ENCODE data around the gene CASKIN1.

The CASKIN1 gene

DNA sequence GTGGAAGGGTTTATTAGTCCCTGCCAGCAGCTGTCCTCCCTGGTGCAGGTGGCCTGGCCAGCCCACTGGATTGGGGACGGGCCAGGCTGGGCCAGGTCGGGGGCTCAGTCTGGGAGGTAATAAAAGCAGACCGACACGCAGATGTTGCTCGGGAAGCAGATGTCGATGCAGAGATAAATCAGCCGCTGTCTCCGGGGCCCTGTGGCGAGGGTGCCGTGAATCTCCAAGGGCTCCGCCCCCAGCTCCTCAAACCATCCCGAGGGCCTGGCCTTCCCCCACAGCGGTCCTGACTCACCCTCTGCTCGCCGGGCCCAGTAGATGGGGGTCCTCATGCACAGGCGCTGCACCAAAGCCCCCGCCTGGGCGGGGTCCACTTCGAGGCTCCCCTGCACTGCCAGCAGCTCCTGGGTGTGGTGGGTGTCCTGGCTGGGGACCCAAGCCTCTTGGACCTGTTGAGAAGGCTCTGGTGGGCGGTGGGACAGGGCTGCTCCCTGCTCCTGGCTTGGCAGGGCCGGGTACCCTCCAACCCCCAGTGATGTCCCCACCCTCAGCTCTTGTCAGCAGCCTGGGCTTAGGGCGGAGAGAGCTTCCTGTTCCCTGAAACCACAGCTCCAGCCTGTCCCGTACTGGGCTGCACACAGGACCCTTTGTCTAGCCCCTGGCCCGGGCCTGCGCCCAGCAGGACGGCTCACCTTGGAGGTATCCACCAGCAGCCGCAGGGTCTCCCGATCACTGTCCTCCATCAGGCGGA is 13.0 kb upstream of the CASKIN1 start:
- no peak for DNase-seq (ENCODE audit: low read depth)
- H3K4me3 ChIP-seq (ENCODE audit: low read depth, low read length), result no peak overlapping the region
- TF ChIP-seq, protein P1, sequence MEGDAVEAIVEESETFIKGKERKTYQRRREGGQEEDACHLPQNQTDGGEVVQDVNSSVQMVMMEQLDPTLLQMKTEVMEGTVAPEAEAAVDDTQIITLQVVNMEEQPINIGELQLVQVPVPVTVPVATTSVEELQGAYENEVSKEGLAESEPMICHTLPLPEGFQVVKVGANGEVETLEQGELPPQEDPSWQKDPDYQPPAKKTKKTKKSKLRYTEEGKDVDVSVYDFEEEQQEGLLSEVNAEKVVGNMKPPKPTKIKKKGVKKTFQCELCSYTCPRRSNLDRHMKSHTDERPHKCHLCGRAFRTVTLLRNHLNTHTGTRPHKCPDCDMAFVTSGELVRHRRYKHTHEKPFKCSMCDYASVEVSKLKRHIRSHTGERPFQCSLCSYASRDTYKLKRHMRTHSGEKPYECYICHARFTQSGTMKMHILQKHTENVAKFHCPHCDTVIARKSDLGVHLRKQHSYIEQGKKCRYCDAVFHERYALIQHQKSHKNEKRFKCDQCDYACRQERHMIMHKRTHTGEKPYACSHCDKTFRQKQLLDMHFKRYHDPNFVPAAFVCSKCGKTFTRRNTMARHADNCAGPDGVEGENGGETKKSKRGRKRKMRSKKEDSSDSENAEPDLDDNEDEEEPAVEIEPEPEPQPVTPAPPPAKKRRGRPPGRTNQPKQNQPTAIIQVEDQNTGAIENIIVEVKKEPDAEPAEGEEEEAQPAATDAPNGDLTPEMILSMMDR (conservative IDR thresholded peaks at IDR 0.05; ENCODE audit: low read depth, low read length), result no peak

DNA sequence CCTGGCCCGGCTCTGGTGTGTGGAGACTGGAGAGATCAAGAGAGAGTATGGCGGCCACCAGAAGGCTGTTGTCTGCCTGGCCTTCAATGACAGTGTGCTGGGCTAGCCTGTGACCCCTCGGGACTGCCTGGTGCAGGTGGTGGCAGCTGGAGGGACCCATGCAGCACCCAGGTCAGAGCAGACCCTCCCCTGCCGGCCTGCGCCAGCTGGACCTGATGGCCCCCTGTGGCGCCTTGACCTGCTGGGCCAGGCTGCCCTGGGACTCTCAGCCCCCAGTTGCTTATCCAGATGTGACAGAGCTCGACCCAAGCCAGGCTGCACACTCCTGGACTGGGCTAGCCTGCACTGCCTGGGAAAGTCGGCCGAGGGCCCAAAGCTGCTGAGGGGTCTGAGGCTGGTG is 12.4 kb upstream of the CASKIN1 start:
- DNase-seq (ENCODE audit: low read depth), result no peak
- TF ChIP-seq, protein P1 (conservative IDR thresholded peaks at IDR 0.05; ENCODE audit: low read depth, low read length), result no peak
- H3K4me3 ChIP-seq (ENCODE audit: low read depth, low read length), result no peak overlapping the region

DNA sequence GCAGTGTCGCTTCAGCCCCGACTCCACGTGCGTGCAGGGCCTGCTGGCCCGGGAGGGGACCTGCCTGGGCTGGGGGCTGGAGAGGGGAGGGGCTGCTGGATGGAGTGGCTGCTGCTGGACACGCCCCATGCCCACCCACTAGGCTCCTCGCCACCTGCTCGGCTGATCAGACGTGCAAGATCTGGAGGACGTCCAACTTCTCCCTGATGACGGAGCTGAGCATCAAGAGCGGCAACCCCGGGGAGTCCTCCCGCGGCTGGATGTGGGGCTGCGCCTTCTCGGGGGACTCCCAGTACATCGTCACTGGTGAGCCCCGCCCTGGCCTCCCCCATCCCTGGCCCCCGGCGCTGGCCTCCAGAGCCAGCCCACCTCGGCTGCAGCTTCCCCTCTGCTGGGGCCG is 11.9 kb upstream of the CASKIN1 start:
- DNase-seq (ENCODE audit: low read depth), result no peak
- TF ChIP-seq, protein P1 (conservative IDR thresholded peaks at IDR 0.05; ENCODE audit: low read depth, low read length), result no peak
- no peak overlapping the region for H3K4me3 ChIP-seq (ENCODE audit: low read depth, low read length)

DNA sequence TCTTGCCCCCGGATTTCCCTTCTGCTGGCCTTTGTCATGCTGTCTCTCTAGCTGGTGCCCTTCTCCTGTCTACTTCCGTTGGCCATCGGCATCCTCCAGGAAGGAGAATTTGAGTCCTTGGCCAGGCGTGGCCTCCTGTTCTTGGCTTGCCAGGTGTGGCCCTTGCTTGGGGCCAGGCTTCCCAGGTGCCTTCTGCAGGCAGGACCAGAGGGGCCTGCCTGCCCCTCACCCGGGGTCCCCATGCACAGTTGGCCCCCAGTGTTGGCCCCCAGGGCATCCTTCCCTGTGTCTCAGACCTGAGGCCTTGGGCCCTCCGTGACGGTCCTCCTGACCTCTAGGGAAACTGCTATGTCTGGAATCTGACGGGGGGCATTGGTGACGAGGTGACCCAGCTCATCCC is 11.5 kb upstream of the CASKIN1 start:
- DNase-seq (ENCODE audit: low read depth), result no peak
- TF ChIP-seq, protein P1 (conservative IDR thresholded peaks at IDR 0.05; ENCODE audit: low read depth, low read length), result no peak
- H3K4me3 ChIP-seq (ENCODE audit: low read depth, low read length), result no peak overlapping the region

DNA sequence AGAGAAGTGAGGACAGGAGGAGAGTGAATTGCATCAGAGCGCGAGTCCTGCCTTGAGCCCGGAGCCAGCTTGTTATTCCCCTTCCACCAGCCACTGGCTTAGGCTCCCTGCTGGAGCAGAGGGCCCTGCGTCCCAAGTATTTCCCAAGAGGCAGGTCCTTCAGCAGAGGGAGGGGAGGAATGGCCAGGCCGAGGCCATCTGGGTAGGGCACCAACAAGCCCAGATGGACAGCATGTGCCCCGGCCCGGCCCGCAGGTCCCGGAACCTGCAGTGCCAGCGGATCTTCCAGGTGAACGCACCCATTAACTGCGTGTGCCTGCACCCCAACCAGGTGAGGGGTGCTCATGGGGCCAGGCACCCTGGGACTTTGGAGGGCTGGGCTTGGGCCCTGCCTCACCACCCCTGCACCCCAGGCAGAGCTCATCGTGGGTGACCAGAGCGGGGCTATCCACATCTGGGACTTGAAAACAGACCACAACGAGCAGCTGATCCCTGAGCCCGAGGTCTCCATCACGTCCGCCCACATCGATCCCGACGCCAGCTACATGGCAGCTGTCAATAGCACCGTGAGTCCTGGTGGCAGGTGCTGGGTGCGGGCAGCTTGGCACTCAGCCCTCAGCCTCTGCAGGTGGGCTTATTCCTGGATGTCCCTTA is 10.5 kb upstream of the CASKIN1 start:
- TF ChIP-seq, protein P1 (conservative IDR thresholded peaks at IDR 0.05; ENCODE audit: low read depth, low read length), result no peak
- no peak overlapping the region for H3K4me3 ChIP-seq (ENCODE audit: low read depth, low read length)
- DNase-seq (ENCODE audit: low read depth), result peak; percentile 20

DNA sequence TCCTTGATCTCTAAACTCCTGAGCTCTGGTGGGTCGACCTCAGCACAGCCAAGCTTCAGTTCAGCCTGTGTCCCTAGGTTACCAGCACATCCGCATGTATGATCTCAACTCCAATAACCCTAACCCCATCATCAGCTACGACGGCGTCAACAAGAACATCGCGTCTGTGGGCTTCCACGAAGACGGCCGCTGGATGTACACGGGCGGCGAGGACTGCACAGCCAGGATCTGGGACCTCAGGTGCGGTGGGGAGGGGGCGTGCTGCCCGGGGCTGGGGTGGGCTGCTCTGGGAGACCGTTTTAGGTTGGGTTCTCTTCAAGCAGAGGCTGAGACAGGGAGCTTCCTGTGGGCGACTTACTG is 10.0 kb upstream of the CASKIN1 start:
- H3K4me3 ChIP-seq (ENCODE audit: low read depth, low read length), result peak overlapping the region; percentile 79
- TF ChIP-seq, protein P1 (conservative IDR thresholded peaks at IDR 0.05; ENCODE audit: low read depth, low read length), result no peak
- no peak for DNase-seq (ENCODE audit: low read depth)

DNA sequence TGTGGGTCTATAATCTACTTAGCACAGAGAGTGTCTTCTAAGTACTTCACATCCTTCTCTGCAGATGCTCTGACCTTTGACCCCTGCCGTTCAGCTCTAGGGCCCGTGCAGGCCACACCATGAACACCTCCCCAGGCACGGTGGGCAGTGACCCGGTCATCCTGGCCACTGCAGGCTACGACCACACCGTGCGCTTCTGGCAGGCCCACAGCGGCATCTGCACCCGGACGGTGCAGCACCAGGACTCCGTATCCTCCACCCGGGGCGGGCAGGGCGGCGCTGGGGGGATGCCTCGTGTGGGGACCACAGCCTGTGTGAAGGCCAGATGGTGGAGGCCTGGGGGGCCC is 9.5 kb upstream of the CASKIN1 start:
- TF ChIP-seq, protein P1 (conservative IDR thresholded peaks at IDR 0.05; ENCODE audit: low read depth, low read length), result no peak
- DNase-seq (ENCODE audit: low read depth), result no peak

More for the DNA sequence above, 9.5 kb upstream of the CASKIN1 start:
- peak overlapping the region; percentile 79 for H3K4me3 ChIP-seq (ENCODE audit: low read depth, low read length)

All from choroid plexus epithelial cell (primary cell).